ENCODE results near the gene SYCN.

Gene SYCN

GRCh38 chr19:39173502-39173991, 30.5 kb downstream of the SYCN start:
- no peaks in the 10 kb centered on the region for H3K9me2 ChIP-seq (replicated peaks; ENCODE audit: low read depth, low read length)
- TF ChIP-seq EZH2phosphoT487 (IDR thresholded peaks at IDR 0.05; ENCODE audit: borderline replicate concordance) (no peak), CTCF (conservative IDR thresholded peaks at IDR 0.05; ENCODE audit: low read length) (no peak)

GRCh38 chr19:39172700-39173501, 31.2 kb downstream of the SYCN start:
- Histone ChIP-seq H3K4me1 (ENCODE audit: insufficient read depth, low read length, poor library complexity, severe bottlenecking) (no peaks in the 10 kb centered on the region), H3K36me3 (ENCODE audit: insufficient read depth, low read length) (peaks cover 56% of the 10 kb centered on the region; the same call in 1 of the 2 replicates), H3K9me3 (ENCODE audit: insufficient read depth, low read depth, low read length) (no peaks in the 10 kb centered on the region), H3K4me3 (ENCODE audit: low read length, poor library complexity, severe bottlenecking) (no peak overlapping the region), H3K9me2 (replicated peaks; ENCODE audit: low read depth, low read length) (no peaks in the 10 kb centered on the region), H3K79me2 (ENCODE audit: insufficient read depth, low read length) (no peaks in the 10 kb centered on the region), H3K4me2 (ENCODE audit: low read depth, low read length, poor library complexity, severe bottlenecking) (no peak overlapping the region), H2AFZ (ENCODE audit: low read length) (no peak overlapping the region), H3K27me3 (ENCODE audit: insufficient read depth, low read length, poor library complexity, severe bottlenecking) (no peaks in the 10 kb centered on the region), H4K20me1 (ENCODE audit: insufficient read depth, low read length, poor library complexity, severe bottlenecking) (no peaks in the 10 kb centered on the region), H3F3A (ENCODE audit: low read depth) (no peaks in the 10 kb centered on the region), H3K9ac (ENCODE audit: low read depth, low read length, poor library complexity, severe bottlenecking) (no peak overlapping the region)
- no peak for TF ChIP-seq CTCF (conservative IDR thresholded peaks at IDR 0.05; ENCODE audit: low read length)
- no peak for TF ChIP-seq EZH2phosphoT487 (IDR thresholded peaks at IDR 0.05; ENCODE audit: borderline replicate concordance)

More at GRCh38 chr19:39173502-39173991, 30.5 kb downstream of the SYCN start:
- Histone ChIP-seq H3K27me3 (ENCODE audit: insufficient read depth, low read length, poor library complexity, severe bottlenecking) (no peaks in the 10 kb centered on the region), H3K4me3 (ENCODE audit: low read length, poor library complexity, severe bottlenecking) (no peak overlapping the region), H4K20me1 (ENCODE audit: insufficient read depth, low read length, poor library complexity, severe bottlenecking) (no peaks in the 10 kb centered on the region), H3K4me2 (ENCODE audit: low read depth, low read length, poor library complexity, severe bottlenecking) (no peak overlapping the region), H3F3A (ENCODE audit: low read depth) (no peaks in the 10 kb centered on the region), H2AFZ (ENCODE audit: low read length) (no peak overlapping the region), H3K4me1 (ENCODE audit: insufficient read depth, low read length, poor library complexity, severe bottlenecking) (no peaks in the 10 kb centered on the region), H3K36me3 (ENCODE audit: insufficient read depth, low read length) (peaks cover 62% of the 10 kb centered on the region; the same call in 1 of the 2 replicates), H3K9ac (ENCODE audit: low read depth, low read length, poor library complexity, severe bottlenecking) (no peak overlapping the region), H3K9me3 (ENCODE audit: insufficient read depth, low read depth, low read length) (no peaks in the 10 kb centered on the region), H3K79me2 (ENCODE audit: insufficient read depth, low read length) (no peaks in the 10 kb centered on the region)

GRCh38 chr19:39171479-39172465, 32.3 kb downstream of the SYCN start:
- Histone ChIP-seq H3K4me3 (ENCODE audit: low read length, poor library complexity, severe bottlenecking) (no peak overlapping the region), H3K9me2 (replicated peaks; ENCODE audit: low read depth, low read length) (no peaks in the 10 kb centered on the region), H3K4me2 (ENCODE audit: low read depth, low read length, poor library complexity, severe bottlenecking) (no peak overlapping the region), H3K9ac (ENCODE audit: low read depth, low read length, poor library complexity, severe bottlenecking) (no peak overlapping the region), H3K79me2 (ENCODE audit: insufficient read depth, low read length) (0 out of 2 replicates have a peak, but pooled peaks cover 1% of the 10 kb centered on the region), H3K27me3 (ENCODE audit: insufficient read depth, low read length, poor library complexity, severe bottlenecking) (no peaks in the 10 kb centered on the region), H3K9me3 (ENCODE audit: insufficient read depth, low read depth, low read length) (no peaks in the 10 kb centered on the region), H3K36me3 (ENCODE audit: insufficient read depth, low read length) (peaks cover 51% of the 10 kb centered on the region; the same call in 1 of the 2 replicates), H4K20me1 (ENCODE audit: insufficient read depth, low read length, poor library complexity, severe bottlenecking) (peaks cover 4% of the 10 kb centered on the region), H2AFZ (ENCODE audit: low read length) (no peak overlapping the region), H3F3A (ENCODE audit: low read depth) (no peaks in the 10 kb centered on the region), H3K4me1 (ENCODE audit: insufficient read depth, low read length, poor library complexity, severe bottlenecking) (no peaks in the 10 kb centered on the region)
- TF ChIP-seq CTCF (conservative IDR thresholded peaks at IDR 0.05; ENCODE audit: low read length) (no peak), EZH2phosphoT487 (IDR thresholded peaks at IDR 0.05; ENCODE audit: borderline replicate concordance) (no peak)

Measured in Loucy (cell line).